Measurements from ENCODE around the gene NAIF1. TPM values are rescaled to one million over a fixed set of nuclear protein-coding genes. Genes with fewer than 3 reads are reported as not detected.
A peak's percentile ranks its signal among the peaks of the same experiment; 100 is the strongest.

The NAIF1 gene
- total RNA-seq, 1 experiment from 2014 or later, result 11.0 TPM

DNA sequence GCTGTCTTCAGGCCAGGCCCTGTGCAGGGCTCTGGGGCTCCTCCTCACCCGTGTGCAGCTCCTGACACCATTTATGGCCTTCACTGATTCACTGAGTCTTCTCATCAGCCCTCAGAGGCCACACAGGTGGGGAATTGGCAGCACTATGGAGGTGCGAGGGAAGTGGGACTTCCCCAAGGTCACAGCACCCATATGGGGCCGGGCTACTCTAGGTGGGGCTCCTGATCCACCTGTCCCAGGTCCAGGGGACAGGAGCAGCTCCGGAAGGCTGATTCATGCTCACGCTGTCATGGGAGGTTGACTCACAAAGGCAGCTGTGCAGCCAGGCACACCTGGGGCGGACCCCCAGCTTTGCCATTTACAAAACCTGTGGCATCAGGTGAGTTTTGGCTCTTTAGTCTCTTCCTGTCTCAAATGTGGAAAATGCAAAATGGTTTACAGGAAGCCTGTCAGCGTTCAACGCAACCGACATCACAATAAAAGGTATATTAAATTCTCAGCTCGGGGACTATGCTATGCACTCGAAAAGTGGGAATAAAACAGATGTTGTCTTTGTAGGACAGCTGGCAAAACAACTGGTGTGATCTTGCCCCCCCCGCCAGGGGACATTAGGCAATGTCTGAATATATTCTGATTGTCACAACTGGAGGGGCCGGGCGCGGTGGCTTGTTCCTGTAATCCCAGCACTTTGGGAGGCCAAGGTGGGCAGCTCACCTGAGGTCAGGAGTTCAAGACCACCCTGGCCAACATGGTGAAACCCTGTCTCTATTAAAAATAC lies 15.0 kb downstream of the NAIF1 start (continued):
- TF ChIP-seq ZNF274 (IDR thresholded peaks at IDR 0.05; ENCODE audit: low read depth, low read length) (no peak), RAD21 (IDR thresholded peaks at IDR 0.05; ENCODE audit: low read depth) (peak; percentile 67), EZH2phosphoT487 (IDR thresholded peaks at IDR 0.05; ENCODE audit: borderline replicate concordance) (no peak), MAX (IDR thresholded peaks at IDR 0.05) (peak; percentile 91)

DNA sequence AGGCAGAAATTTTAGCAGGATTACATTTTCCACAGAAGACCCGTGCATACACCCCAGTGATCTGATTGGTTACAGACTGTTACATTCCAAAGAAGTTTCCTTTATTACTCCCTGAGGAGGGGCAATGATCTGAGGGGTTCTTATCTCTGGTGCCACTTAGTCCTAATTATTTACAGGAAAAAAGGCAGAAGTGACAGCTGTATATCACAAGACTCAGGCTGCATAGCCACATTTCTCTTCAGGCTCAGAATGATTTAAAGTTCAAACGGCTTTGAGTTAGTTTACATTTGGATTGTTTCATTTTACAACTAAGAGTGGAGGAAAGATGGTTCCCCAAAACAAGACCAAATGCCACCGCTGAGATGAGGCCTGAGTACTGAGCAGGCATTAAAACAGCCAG lies 17.3 kb downstream of the NAIF1 start:
- H3K9me2 ChIP-seq (ENCODE audit: insufficient read depth), result no peaks in the 10 kb centered on the region
- no peaks in the 10 kb centered on the region for H3K9me3 ChIP-seq (ENCODE audit: control insufficient read depth in 1 of 2, insufficient read depth in 1 of 2, low read depth in 1 of 2, low read length in 2 of 2)
- no peak overlapping the region for H3K9ac ChIP-seq (ENCODE audit: low read length)
- H3K27me3 ChIP-seq (ENCODE audit: insufficient read depth, low read length), result no peaks in the 10 kb centered on the region
- no TSS peak for BruUV-seq (replicated peaks)
- TF ChIP-seq MAX (IDR thresholded peaks at IDR 0.05) (no peak), ELF1 (IDR thresholded peaks at IDR 0.05; ENCODE audit: borderline replicate concordance, low read depth) (no peak), SP1 (IDR thresholded peaks at IDR 0.05; ENCODE audit: low read depth) (no peak), REST (IDR thresholded peaks at IDR 0.05; ENCODE audit: low read depth) (no peak), EZH2 (IDR thresholded peaks at IDR 0.05) (no peak), TCF7L2 (IDR thresholded peaks at IDR 0.05; ENCODE audit: borderline replicate concordance, extremely low read depth, insufficient read depth, insufficient read length) (no peak), RAD21 (IDR thresholded peaks at IDR 0.05; ENCODE audit: low read depth) (no peak), ZNF274 (IDR thresholded peaks at IDR 0.05; ENCODE audit: low read depth, low read length) (no peak), POLR2A (IDR thresholded peaks at IDR 0.05; ENCODE audit: borderline replicate concordance, extremely low read depth, insufficient read depth, insufficient read length) (no peak), SIN3A (IDR thresholded peaks at IDR 0.05; ENCODE audit: low read depth) (no peak), EGR1 (IDR thresholded peaks at IDR 0.05; ENCODE audit: low read depth) (no peak), CEBPB (IDR thresholded peaks at IDR 0.05; ENCODE audit: low read depth) (no peak), YY1 (IDR thresholded peaks at IDR 0.05; ENCODE audit: extremely low read depth, insufficient replicate concordance, low read depth, low read length) (no peak), JUND (IDR thresholded peaks at IDR 0.05) (no peak), EZH2phosphoT487 (IDR thresholded peaks at IDR 0.05; ENCODE audit: borderline replicate concordance) (no peak), CBX3 (IDR thresholded peaks at IDR 0.05; ENCODE audit: low read depth) (no peak)
- TF ChIP-seq, protein P1, sequence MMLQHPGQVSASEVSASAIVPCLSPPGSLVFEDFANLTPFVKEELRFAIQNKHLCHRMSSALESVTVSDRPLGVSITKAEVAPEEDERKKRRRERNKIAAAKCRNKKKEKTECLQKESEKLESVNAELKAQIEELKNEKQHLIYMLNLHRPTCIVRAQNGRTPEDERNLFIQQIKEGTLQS (IDR thresholded peaks at IDR 0.05), result no peak
- DNase-seq (ENCODE audit: low read depth, low spot score), result no peak
- peak overlapping the region; percentile 71; the same call in 1 of the 2 replicates for H3K4me2 ChIP-seq (ENCODE audit: low read length)
- H3K36me3 ChIP-seq (ENCODE audit: control insufficient read depth in 1 of 2, insufficient read depth in 2 of 2, low read length in 2 of 2), result no peaks in the 10 kb centered on the region
- CTCF ChIA-PET, result no interaction called here
- H3K4me1 ChIP-seq (ENCODE audit: control insufficient read depth in 1 of 2, insufficient read depth in 2 of 2, low read length in 2 of 2), result peaks cover 27 to 48% of the 10 kb centered on the region in 2 experiments
- H4K20me1 ChIP-seq (ENCODE audit: insufficient read depth), result no peaks in the 10 kb centered on the region
- H2AFZ ChIP-seq (ENCODE audit: low read depth, low read length, poor library complexity, severe bottlenecking), result no peak overlapping the region
- no peak overlapping the region for H3K27ac ChIP-seq (ENCODE audit: low read depth, low read length)
- no peaks in the 10 kb centered on the region for H3K79me2 ChIP-seq (ENCODE audit: insufficient read depth, low read length)
- POLR2A ChIA-PET, result interaction anchor here (0.9 kb wide), 1 partner anchor 18 kb away, joined by 5 read pairs; the partner anchor contains the start of gene NAIF1
- intact Hi-C loops (cut with micrococcal nuclease), result no loop called here
- H3K4me3 ChIP-seq (replicated peaks in 1 of 2; ENCODE audit: low read depth in 1 of 2, low read length in 2 of 2), result no peak overlapping the region
- RAD21 ChIA-PET (ENCODE audit: low non-redundant PET in 1 of 2, low total read pairs in 2 of 2, uncharacterized antibody in 2 of 2, unreplicated experiment in 2 of 2), result no interaction called here
- ATAC-seq, result no peak

Data from HCT116 (cell line).